Trophoblast cell (in vitro differentiated cells and primary cell): Measurements from ENCODE around the gene SHROOM3.
A peak's percentile ranks its signal among the peaks of the same experiment; 100 is the strongest.

Experiments
- DNase-seq, 2 donors: peaks; one replicate each; pipeline ENCODE4 v3.0.0-alpha.2; 2016
- H2AFZ ChIP-seq: 2 replicates; pipeline ENCODE4 v1.6.1; 2013; ENCODE audit warnings: low read length, moderate library complexity, mild to moderate bottlenecking; ENCODE audit not compliant: insufficient read depth, poor library complexity
- H2AK5ac ChIP-seq: 2 replicates; pipeline ENCODE4 v1.6.1; 2013; ENCODE audit warnings: mild to moderate bottlenecking, low read length
- H2BK120ac ChIP-seq: 2 replicates; pipeline ENCODE4 v1.6.1; 2013; ENCODE audit warnings: low read length, mild to moderate bottlenecking, moderate library complexity; ENCODE audit not compliant: insufficient read depth, poor library complexity
- H2BK12ac ChIP-seq: 2 replicates; pipeline ENCODE4 v1.6.1; 2013; ENCODE audit warnings: mild to moderate bottlenecking, low read length, moderate library complexity
- H2BK5ac ChIP-seq: 2 replicates; pipeline ENCODE4 v1.6.1; 2013; ENCODE audit warnings: low read length, low read depth, moderate library complexity, mild to moderate bottlenecking; ENCODE audit not compliant: poor library complexity
- H3K14ac ChIP-seq: 2 replicates; pipeline ENCODE4 v1.6.1; 2013; ENCODE audit warnings: mild to moderate bottlenecking, low read length
- H3K18ac ChIP-seq: 2 replicates; pipeline ENCODE4 v1.6.1; 2013; ENCODE audit warnings: mild to moderate bottlenecking, low read length
- H3K23ac ChIP-seq: 2 replicates; pipeline ENCODE4 v1.6.1; 2013; ENCODE audit warnings: low read length
- H3K27ac ChIP-seq: 2 replicates; pipeline ENCODE4 v1.5.1; 2013; ENCODE audit warnings: low read depth, mild to moderate bottlenecking, inconsistent platforms, low read length, moderate library complexity
- H3K27me3 ChIP-seq: 2 replicates; pipeline ENCODE4 v1.6.1; 2013; ENCODE audit warnings: inconsistent platforms, mild to moderate bottlenecking, low read length, moderate library complexity; ENCODE audit not compliant: insufficient read depth
- H3K36me3 ChIP-seq, 2 experiments: 1 replicate in 1 of 2; 2 replicates in 1 of 2; pipeline ENCODE4 v1.6.1; 2013; ENCODE audit warnings: low read length in 2 of 2, mild to moderate bottlenecking in 2 of 2, moderate library complexity in 1 of 2; ENCODE audit not compliant: insufficient read depth in 2 of 2, control insufficient read depth in 1 of 2
- H3K4ac ChIP-seq: 2 replicates; pipeline ENCODE4 v1.6.1; 2013; ENCODE audit warnings: low read depth, mild to moderate bottlenecking, low read length, moderate library complexity
- H3K4me1 ChIP-seq, 2 experiments: 1 replicate in 1 of 2; 2 replicates in 1 of 2; pipeline ENCODE4 v1.6.1; 2013; ENCODE audit warnings: low read length in 2 of 2, mild to moderate bottlenecking in 2 of 2, moderate library complexity in 1 of 2; ENCODE audit not compliant: insufficient read depth in 2 of 2, control insufficient read depth in 1 of 2
- H3K4me2 ChIP-seq: 2 replicates; pipeline ENCODE4 v1.6.1; 2013; ENCODE audit warnings: inconsistent platforms, mild to moderate bottlenecking, low read length, moderate library complexity
- H3K4me3 ChIP-seq: 2 replicates; pipeline ENCODE4 v1.5.1; 2013; ENCODE audit warnings: mild to moderate bottlenecking, low read depth, low read length, inconsistent platforms
- H3K79me1 ChIP-seq: one replicate; pipeline ENCODE4 v1.6.1; 2013; ENCODE audit warnings: low read length
- H3K79me2 ChIP-seq: 2 replicates; pipeline ENCODE4 v1.6.1; 2013; ENCODE audit warnings: low read length, mild to moderate bottlenecking; ENCODE audit not compliant: control insufficient read depth, insufficient read depth, poor library complexity
- H3K9ac ChIP-seq: 2 replicates; pipeline ENCODE4 v1.6.1; 2013; ENCODE audit warnings: mild to moderate bottlenecking, low read length
- H3K9me3 ChIP-seq: 2 replicates; pipeline ENCODE4 v1.6.1; 2013; ENCODE audit warnings: low read depth, mild to moderate bottlenecking, control low read depth, inconsistent platforms, low read length; ENCODE audit not compliant: insufficient read depth
- H4K12ac ChIP-seq: 2 replicates; pipeline ENCODE4 v1.6.1; 2013; ENCODE audit warnings: low read depth, mild to moderate bottlenecking, low read length, moderate library complexity
- H4K8ac ChIP-seq: 2 replicates; pipeline ENCODE4 v1.6.1; 2013; ENCODE audit warnings: low read depth, mild to moderate bottlenecking, low read length, moderate library complexity
- H4K91ac ChIP-seq: one replicate; pipeline ENCODE4 v1.6.1; 2013; ENCODE audit warnings: low read depth, mild to moderate bottlenecking, low read length, moderate library complexity
- WGBS: extraction: QIAGEN DNeasy Blood & Tissue Kit; methylation state at CpG from one replicate; pipeline ENCODE4 v1.1.7; 2013; ENCODE audit warnings: missing lambda C conversion rate; ENCODE audit not compliant: insufficient read length, insufficient coverage; ENCODE audit errors: extremely low coverage; 5-methylcytosine and 5-hydroxymethylcytosine counted together

Gene SHROOM3

GRCh38 chr4:76570141-76570973 is 135.3 kb downstream of the SHROOM3 start:
- no peak overlapping the region for H3K4me3 ChIP-seq
- no peak overlapping the region for H2AK5ac ChIP-seq
- DNase-seq, result peak in 1 of 2 donors; percentile 55
- no peak overlapping the region for H3K18ac ChIP-seq
- no CpG with 5 or more reads among the region's 10 CpGs for WGBS
- H3K9ac ChIP-seq, result no peak overlapping the region
- no peak overlapping the region for H4K91ac ChIP-seq
- no peaks in the 10 kb centered on the region for H3K9me3 ChIP-seq
- no peak overlapping the region for H4K8ac ChIP-seq
- no peaks in the 10 kb centered on the region for H3K36me3 ChIP-seq
- H4K12ac ChIP-seq, result no peak overlapping the region
- no peak overlapping the region for H2BK5ac ChIP-seq
- H3K4ac ChIP-seq, result no peak overlapping the region
- H3K4me2 ChIP-seq, result no peak overlapping the region
- H2BK12ac ChIP-seq, result no peak overlapping the region
- no peaks in the 10 kb centered on the region for H3K79me2 ChIP-seq
- no peaks in the 10 kb centered on the region for H3K27me3 ChIP-seq
- H3K14ac ChIP-seq, result no peak overlapping the region
- H3K27ac ChIP-seq, result no peak overlapping the region
- peaks cover 6 to 7% of the 10 kb centered on the region in 2 experiments for H3K4me1 ChIP-seq
- peaks cover 4% of the 10 kb centered on the region for H3K79me1 ChIP-seq
- H2AFZ ChIP-seq, result no peak overlapping the region
- no peak overlapping the region for H2BK120ac ChIP-seq
- no peak overlapping the region for H3K23ac ChIP-seq

- no peak overlapping the region for H2BK120ac ChIP-seq
- H3K9me3 ChIP-seq, result no peaks in the 10 kb centered on the region
- peaks cover 6 to 7% of the 10 kb centered on the region in 2 experiments for H3K4me1 ChIP-seq
- no peak overlapping the region for H4K91ac ChIP-seq
- H3K14ac ChIP-seq, result no peak overlapping the region
- no peak overlapping the region for H4K8ac ChIP-seq
- no peak overlapping the region for H3K9ac ChIP-seq
- H3K27ac ChIP-seq, result no peak overlapping the region
- H2BK12ac ChIP-seq, result no peak overlapping the region
- peaks cover 4% of the 10 kb centered on the region for H3K79me1 ChIP-seq
- no peak overlapping the region for H3K4ac ChIP-seq
- H3K4me3 ChIP-seq, result no peak overlapping the region
- H3K4me2 ChIP-seq, result no peak overlapping the region
- no peaks in the 10 kb centered on the region for H3K27me3 ChIP-seq
- H2BK5ac ChIP-seq, result no peak overlapping the region
- H2AK5ac ChIP-seq, result no peak overlapping the region
- no peak overlapping the region for H3K23ac ChIP-seq
- no peaks in the 10 kb centered on the region for H3K36me3 ChIP-seq
- WGBS, result no CpG with 5 or more reads among the region's 3 CpGs
- H4K12ac ChIP-seq, result no peak overlapping the region
- no peak for DNase-seq
- H3K79me2 ChIP-seq, result no peaks in the 10 kb centered on the region
- no peak overlapping the region for H2AFZ ChIP-seq
- no peak overlapping the region for H3K18ac ChIP-seq
Observed at GRCh38 chr4:76571274-76571673, 136.2 kb downstream of the SHROOM3 start.

- H2BK120ac ChIP-seq, result no peak overlapping the region
- H3K4me1 ChIP-seq, result peaks cover 6 to 7% of the 10 kb centered on the region in 2 experiments
- H3K9me3 ChIP-seq, result no peaks in the 10 kb centered on the region
- H2BK5ac ChIP-seq, result no peak overlapping the region
- WGBS, result no CpG with 5 or more reads among the region's 2 CpGs
- no peak overlapping the region for H3K23ac ChIP-seq
- DNase-seq, result no peak
- H2AFZ ChIP-seq, result no peak overlapping the region
- no peak overlapping the region for H2BK12ac ChIP-seq
- H3K27ac ChIP-seq, result no peak overlapping the region
- H3K79me1 ChIP-seq, result peaks cover 4% of the 10 kb centered on the region
- no peak overlapping the region for H3K9ac ChIP-seq
- no peak overlapping the region for H3K18ac ChIP-seq
- no peak overlapping the region for H2AK5ac ChIP-seq
- no peak overlapping the region for H3K4me2 ChIP-seq
- H4K91ac ChIP-seq, result no peak overlapping the region
- H3K14ac ChIP-seq, result no peak overlapping the region
- H3K4ac ChIP-seq, result no peak overlapping the region
- H4K8ac ChIP-seq, result no peak overlapping the region
- H3K27me3 ChIP-seq, result no peaks in the 10 kb centered on the region
- no peak overlapping the region for H3K4me3 ChIP-seq
- no peak overlapping the region for H4K12ac ChIP-seq
- H3K79me2 ChIP-seq, result no peaks in the 10 kb centered on the region
- H3K36me3 ChIP-seq, result no peaks in the 10 kb centered on the region
Observed at GRCh38 chr4:76572224-76572623, 137.2 kb downstream of the SHROOM3 start.

- Histone ChIP-seq H3K79me1 (peaks cover 1% of the 10 kb centered on the region), H4K8ac (no peak overlapping the region), H3K79me2 (no peaks in the 10 kb centered on the region), H2BK120ac (no peak overlapping the region), H2AFZ (no peak overlapping the region), H3K27ac (no peak overlapping the region), H3K4me1 (peaks cover 2 to 5% of the 10 kb centered on the region in 2 experiments), H3K4me3 (no peak overlapping the region), H4K12ac (no peak overlapping the region), H4K91ac (no peak overlapping the region), H3K14ac (no peak overlapping the region), H3K36me3 (no peaks in the 10 kb centered on the region), H3K4ac (no peak overlapping the region), H2BK5ac (no peak overlapping the region), H3K18ac (no peak overlapping the region), H3K23ac (no peak overlapping the region), H3K9me3 (no peaks in the 10 kb centered on the region), H3K27me3 (no peaks in the 10 kb centered on the region), H2AK5ac (no peak overlapping the region), H3K4me2 (no peak overlapping the region), H3K9ac (no peak overlapping the region), H2BK12ac (no peak overlapping the region)
- no CpG with 5 or more reads among the region's 4 CpGs for WGBS
- DNase-seq, result no peak
Observed at GRCh38 chr4:76576824-76577223, 141.8 kb downstream of the SHROOM3 start.
